Pancreas (tissue), 10 donors: ENCODE data around the gene OXSR1. TPM values are rescaled to one million over a fixed set of nuclear protein-coding genes. Genes with fewer than 3 reads are reported as not detected.

Experiments used
- ATAC-seq, 4 donors: fragments of 200-7000 bp; cut with Tn5 transposase; one replicate each; pipeline versions ENCODE4 v1.8.0 to v1.9.1; 2020; ENCODE audit warnings: mild to moderate bottlenecking in 4 of 4, moderate library complexity in 4 of 4
- DNase-seq, 6 donors: peaks; one replicate each; pipeline ENCODE4 v3.0.0-alpha.2; 2020
- FAIRE-seq: peaks from 2 replicates; lab custom pipeline; 2012; peaks lifted over from hg19 to GRCh38; lab: Jason Lieb, UNC
- H3K27ac ChIP-seq, 4 donors: fragments of 200-600 bp; sonication (generic); 1 replicate in 3 of 4; 2 replicates in 1 of 4; pipeline versions ENCODE4 v1.5.0 to v1.8.0; 2020
- H3K27me3 ChIP-seq, 4 donors: fragments of 200-600 bp; one replicate each; pipeline ENCODE4 v1.8.0; 2021
- H3K36me3 ChIP-seq, 3 donors: fragments of 200-600 bp; sonication (generic) in 1 of 3; one replicate each; pipeline versions ENCODE4 v1.5.0 to v1.8.0; 2020 to 2021
- H3K4me1 ChIP-seq, 3 donors: fragments of 200-600 bp; one replicate each; pipeline ENCODE4 v1.8.0; 2021
- H3K4me3 ChIP-seq, 4 donors: fragments of 200-600 bp; sonication (generic) in 2 of 4; one replicate each; pipeline versions ENCODE4 v1.5.0 to v1.8.0; 2020 to 2021
- H3K9me3 ChIP-seq, 4 donors: fragments of 200-600 bp; one replicate each; pipeline ENCODE4 v1.8.0; 2021
- WGBS, 2 donors: extraction: QIAGEN DNeasy Blood & Tissue Kit; methylation state at CpG; one replicate each; pipeline ENCODE4 v1.1.7; 2013; 5-methylcytosine and 5-hydroxymethylcytosine counted together
- intact Hi-C, 3 donors: fragments of 100-400 bp; cut with DNase I; formaldehyde crosslinking; loops; one replicate each; pipeline versions ENCODE4 v1.11.1 to v1.14.2; 2022
- polyA plus RNA-seq, 2 donors: library from polyadenylated mRNA; stranded (reverse); fragments of 200-250 nt; gene quantifications; one replicate each; pipeline ENCODE4 v1.2.3, GENCODE V29; 2013
- total RNA-seq, 6 donors: library from RNA; stranded (reverse); fragmentation: NEBNext Ultra II Directional in 4 of 6; extraction: Animal tissue kit (Norgen Biotek cat#: 25700) in 4 of 6; gene quantifications; one replicate each; pipeline versions ENCODE4 v1.2.1 to v1.2.4, GENCODE V29; 2021 to 2023
- TF ChIP-seq, protein P1 (sequence below), 4 donors: fragments of 200-600 bp; sonication (generic) in 3 of 4; IDR thresholded peaks; one replicate each; pipeline versions ENCODE4 v1.5.0 to v1.8.0; 2021; ENCODE audit warnings: antibody characterized with exemption in 4 of 4
- donor health status: healthy with polysubstance abuse.
- donor health status: DM: no; HTN: no; CAD: no; lungs with moderate emphysema.
- donor health status: DM: no; HTN: no; CAD: no.
- donor health status: control.
- donor health status: control.
- donor health status: Bipolar disorder and iron deficiency.
- donor health status: DM: yes; HTN: yes; CAD: no.
- donor health status: DM: no; HTN: no; CAD: no.
- donor health status: DM: no; HTN: no; CAD: no.
- donor health status: DM: yes; HTN: yes; CAD: no.

OXSR1 gene
- total and polyA plus RNA-seq, 8 donors = 6.3 to 16.0 (median 10.4) TPM

- WGBS, 2 donors = 90% methylated on average over 13 of the region's 13 CpGs
- FAIRE-seq (no peak), ATAC-seq (no peak)
Measured at GRCh38 chr3:38276081-38276916, 111.0 kb downstream of the OXSR1 start.

GRCh38 chr3:38276917-38277630 lies 111.7 kb downstream of the OXSR1 start:
- TF ChIP-seq, protein P1, sequence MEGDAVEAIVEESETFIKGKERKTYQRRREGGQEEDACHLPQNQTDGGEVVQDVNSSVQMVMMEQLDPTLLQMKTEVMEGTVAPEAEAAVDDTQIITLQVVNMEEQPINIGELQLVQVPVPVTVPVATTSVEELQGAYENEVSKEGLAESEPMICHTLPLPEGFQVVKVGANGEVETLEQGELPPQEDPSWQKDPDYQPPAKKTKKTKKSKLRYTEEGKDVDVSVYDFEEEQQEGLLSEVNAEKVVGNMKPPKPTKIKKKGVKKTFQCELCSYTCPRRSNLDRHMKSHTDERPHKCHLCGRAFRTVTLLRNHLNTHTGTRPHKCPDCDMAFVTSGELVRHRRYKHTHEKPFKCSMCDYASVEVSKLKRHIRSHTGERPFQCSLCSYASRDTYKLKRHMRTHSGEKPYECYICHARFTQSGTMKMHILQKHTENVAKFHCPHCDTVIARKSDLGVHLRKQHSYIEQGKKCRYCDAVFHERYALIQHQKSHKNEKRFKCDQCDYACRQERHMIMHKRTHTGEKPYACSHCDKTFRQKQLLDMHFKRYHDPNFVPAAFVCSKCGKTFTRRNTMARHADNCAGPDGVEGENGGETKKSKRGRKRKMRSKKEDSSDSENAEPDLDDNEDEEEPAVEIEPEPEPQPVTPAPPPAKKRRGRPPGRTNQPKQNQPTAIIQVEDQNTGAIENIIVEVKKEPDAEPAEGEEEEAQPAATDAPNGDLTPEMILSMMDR (IDR thresholded peaks at IDR 0.05) = no peak
- no peaks in the 10 kb centered on the region for H3K36me3 ChIP-seq
- H3K27ac ChIP-seq = no peak overlapping the region
- H3K27me3 ChIP-seq = no peaks in the 10 kb centered on the region
- intact Hi-C loops = no loop called here
- H3K4me1 ChIP-seq = no peaks in the 10 kb centered on the region
- H3K9me3 ChIP-seq = no peaks in the 10 kb centered on the region
- DNase-seq = no peak
- H3K4me3 ChIP-seq = no peak overlapping the region
- WGBS, 2 donors = 88 to 90% methylated on average over 13 of the region's 13 CpGs
- FAIRE-seq = no peak
- no peak for ATAC-seq

More at GRCh38 chr3:38276081-38276916, 111.0 kb downstream of the OXSR1 start:
- Histone ChIP-seq H3K36me3 (no peaks in the 10 kb centered on the region), H3K27ac (no peak overlapping the region), H3K4me1 (no peaks in the 10 kb centered on the region), H3K4me3 (no peak overlapping the region), H3K27me3 (no peaks in the 10 kb centered on the region), H3K9me3 (no peaks in the 10 kb centered on the region)
- TF ChIP-seq, protein P1 (IDR thresholded peaks at IDR 0.05) = no peak
- intact Hi-C loops = no loop called here
- DNase-seq = no peak

DNA sequence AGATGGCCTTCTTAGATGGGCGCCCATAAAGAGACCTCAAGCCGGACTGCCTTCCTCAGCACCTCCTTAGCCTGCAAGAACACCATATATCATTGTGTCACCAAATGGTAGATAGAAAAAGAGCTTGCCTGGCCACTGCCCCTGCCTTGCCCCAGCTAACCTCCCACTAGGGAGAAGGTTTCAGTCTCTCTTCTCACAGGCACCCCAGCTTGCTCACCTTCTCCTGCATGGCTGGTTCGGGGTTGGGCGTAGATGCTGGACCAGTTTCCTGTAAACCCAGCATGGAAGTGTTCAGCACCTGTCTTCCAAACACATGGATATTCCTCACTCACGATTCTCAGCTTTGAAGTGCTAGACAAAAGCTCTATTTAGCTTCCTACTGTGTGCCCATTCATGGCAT lies 113.5 kb downstream of the OXSR1 start:
- Histone ChIP-seq H3K36me3 (no peaks in the 10 kb centered on the region), H3K4me3 (no peak overlapping the region), H3K9me3 (no peaks in the 10 kb centered on the region), H3K27me3 (no peaks in the 10 kb centered on the region), H3K27ac (no peak overlapping the region), H3K4me1 (no peaks in the 10 kb centered on the region)
- FAIRE-seq (no peak), DNase-seq (no peak), ATAC-seq (no peak)
- intact Hi-C loops = no loop called here
- 91% methylated on average over 5 of the region's 5 CpGs for WGBS, 2 donors
- TF ChIP-seq, protein P1 (IDR thresholded peaks at IDR 0.05) = no peak

GRCh38 chr3:38281895-38282686 lies 116.8 kb downstream of the OXSR1 start, which contains the start of gene SLC22A14:
TSS of gene SLC22A14 (plus strand) at chr3:38282294. CDS start at chr3:38306027, 23,733 bp downstream.
- TF ChIP-seq, protein P1 (IDR thresholded peaks at IDR 0.05) = no peak
- 91 to 95% methylated on average over 14 of the region's 14 CpGs for WGBS, 2 donors
- no peaks in the 10 kb centered on the region for H3K4me1 ChIP-seq
- H3K36me3 ChIP-seq = no peaks in the 10 kb centered on the region
- no peak for FAIRE-seq
- no peak for DNase-seq
- intact Hi-C loops = no loop called here
- no peak within 1 kb of the TSS for H3K4me3 ChIP-seq
- H3K9me3 ChIP-seq = no peaks in the 10 kb centered on the region
- no peak for ATAC-seq
- H3K27me3 ChIP-seq = no peaks in the 10 kb centered on the region
- H3K27ac ChIP-seq = no peak within 1 kb of the TSS
